ENCODE data around the gene DCN.
A peak's percentile ranks its signal among the peaks of the same experiment; 100 is the strongest.
"Not testable (repeated sequence)": the region's sequence is repeated elsewhere in the genome, so short reads cannot be mapped to it uniquely, and the experiment has no call there.

Gene DCN

DNA sequence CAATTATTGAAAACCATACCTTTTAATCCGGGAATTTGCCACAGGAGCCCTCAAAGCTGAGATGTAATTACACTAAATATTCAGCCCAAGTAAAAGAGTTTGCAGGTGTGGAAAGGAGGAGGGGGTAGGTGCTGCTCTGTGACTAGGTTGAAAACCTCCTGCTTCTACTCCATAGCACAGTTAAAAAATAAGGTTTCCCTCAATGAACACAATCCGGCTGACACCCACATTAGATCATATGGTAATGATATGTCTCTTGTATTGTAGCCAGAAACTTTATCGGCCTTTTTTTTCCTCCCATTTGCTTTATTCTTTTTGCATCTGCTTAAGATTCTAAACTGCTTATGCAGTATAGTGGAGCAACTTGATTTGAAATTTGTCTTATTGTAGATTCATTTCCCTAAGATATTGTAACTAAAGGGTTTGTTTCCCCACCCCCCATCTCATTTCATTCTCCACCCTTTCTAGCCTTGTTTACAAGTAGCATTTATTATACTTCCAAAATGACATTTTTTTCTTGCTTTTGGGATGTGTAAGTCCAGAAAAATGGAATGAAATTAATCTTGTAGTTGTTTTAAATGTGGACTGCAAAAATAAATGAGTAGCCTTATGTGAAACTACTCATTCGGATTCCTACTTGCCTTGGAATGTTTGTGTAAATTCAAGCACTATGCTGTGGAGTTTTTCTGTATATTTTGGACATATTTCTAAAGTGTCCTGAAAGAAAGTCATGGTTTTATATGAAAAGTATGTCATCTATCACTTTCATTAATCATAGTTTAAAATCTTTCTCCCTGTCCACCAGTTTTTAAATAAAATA, at the start of gene DCN:
TSS of gene DCN (minus strand) at position 182 of the 820 bp plus-strand sequence. CDS start 4,265 bp downstream, outside the sequence.
- DNase-seq: no peak

DNA sequence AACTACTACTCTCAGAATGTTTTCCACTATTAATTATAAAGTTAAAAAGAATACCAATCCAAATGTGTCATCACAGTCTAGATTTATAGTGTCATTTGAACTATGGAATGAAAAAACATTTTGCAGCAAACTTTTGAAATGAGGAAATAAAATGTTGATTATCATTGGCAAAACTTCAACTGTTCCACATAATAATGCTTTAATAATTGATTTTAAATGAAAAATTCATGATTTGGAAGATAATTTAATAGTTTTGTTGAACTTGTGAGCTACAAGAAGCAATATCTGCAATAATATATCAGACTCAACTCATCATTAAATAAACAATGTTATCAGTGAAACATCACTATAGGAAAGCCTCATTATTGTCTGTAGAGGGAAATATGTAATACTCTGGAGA, 48.2 kb upstream of the DCN start:
- DNase-seq: no peak

GRCh38 chr12:91226951-91227350, 44.3 kb upstream of the DCN start:
- no peak for DNase-seq

DNA sequence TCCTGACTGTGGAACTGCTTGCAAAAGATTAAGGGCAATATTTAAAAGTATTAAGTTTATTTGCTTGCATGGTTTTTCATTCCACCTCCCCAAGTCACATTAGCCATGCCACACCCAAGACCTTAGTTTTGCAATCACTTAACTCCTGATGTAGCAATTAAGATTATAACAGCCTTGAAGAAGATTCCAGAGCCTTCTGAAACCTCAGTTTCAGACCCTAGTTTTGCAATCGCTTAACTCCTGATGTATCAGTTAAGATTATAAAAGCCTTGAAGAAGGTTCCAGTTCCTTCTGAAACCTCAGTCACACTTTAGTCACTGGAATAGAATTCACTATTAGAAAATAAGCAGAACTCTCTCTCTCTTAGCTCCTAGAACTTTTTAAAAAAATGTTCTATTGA, 42.7 kb upstream of the DCN start:
- DNase-seq: no peak

DNA sequence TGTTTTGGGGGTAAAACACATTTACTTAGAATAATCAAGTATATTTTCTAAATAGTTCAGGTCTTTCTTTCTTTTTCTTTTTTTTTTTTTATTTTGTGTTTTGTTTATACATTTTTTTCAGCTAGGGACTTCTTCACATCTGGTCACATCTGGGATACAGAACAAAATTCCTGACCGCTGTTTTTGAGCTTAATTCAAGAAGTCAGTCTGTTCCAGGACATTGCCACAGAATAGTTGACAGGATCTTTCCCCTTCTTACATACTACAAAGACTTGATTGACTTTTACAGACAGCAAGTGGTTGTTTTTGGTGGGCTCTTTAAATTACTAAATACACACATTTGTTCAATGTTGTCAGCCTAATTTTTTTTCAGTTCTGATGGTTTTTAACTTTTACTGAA, 41.8 kb upstream of the DCN start:
- no peak for DNase-seq

GRCh38 chr12:91222746-91223145, 40.1 kb upstream of the DCN start:
- no peak for DNase-seq

DNA sequence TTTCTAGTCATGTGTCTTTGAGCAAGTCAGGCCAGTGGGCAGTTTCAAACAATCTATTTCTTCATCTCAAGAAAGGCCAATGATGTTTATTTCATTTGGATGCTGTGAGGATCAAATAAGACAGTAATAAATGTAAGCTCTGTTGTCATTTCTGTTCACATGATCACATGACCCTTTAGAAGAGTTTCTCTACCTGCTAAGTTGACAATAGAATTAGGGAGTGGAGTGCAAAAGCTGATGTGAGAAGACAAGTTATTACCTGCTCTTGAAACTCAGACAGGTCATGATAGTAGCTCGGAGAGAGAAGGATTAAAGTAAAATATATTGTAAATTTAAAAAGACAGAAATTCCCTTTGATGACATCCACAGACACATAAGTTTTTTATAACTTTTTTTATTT, 37.3 kb upstream of the DCN start:
- no peak for DNase-seq

- peak in 1 of 2 experiments; percentile 5 for DNase-seq
These were observed 36.9 kb upstream of the DCN start for GRCh38 chr12:91219511-91219910.

DNA sequence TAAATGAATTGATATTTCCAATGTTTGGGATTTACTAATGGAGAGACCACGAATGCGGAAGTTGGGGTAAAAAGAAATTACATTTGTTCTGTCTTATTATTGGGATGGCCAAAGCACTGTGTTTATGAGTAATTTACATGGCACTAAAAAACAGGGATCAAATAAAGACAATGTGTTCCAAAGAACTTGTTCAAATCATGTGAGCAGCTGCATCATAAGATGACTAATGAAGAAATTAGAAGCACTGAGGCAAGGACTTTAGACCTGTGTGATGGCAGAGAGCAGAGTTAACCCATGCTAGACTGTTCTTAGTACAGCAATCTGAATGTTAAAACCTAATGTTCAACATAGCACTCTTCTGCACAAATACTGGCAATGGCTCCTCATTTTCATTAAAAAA, 34.3 kb upstream of the DCN start:
- DNase-seq: no peak

GRCh38 chr12:91215940-91216454, 33.4 kb upstream of the DCN start:
- DNase-seq: no peak

- no peak for DNase-seq
These were observed 29.2 kb upstream of the DCN start for GRCh38 chr12:91211866-91212265.

GRCh38 chr12:91210618-91211017, 28.0 kb upstream of the DCN start:
- DNase-seq: no peak

GRCh38 chr12:91210144-91210543, 27.5 kb upstream of the DCN start:
- DNase-seq: no peak

GRCh38 chr12:91207301-91207700, 24.7 kb upstream of the DCN start:
- DNase-seq: not testable (repeated sequence)

GRCh38 chr12:91205811-91206210, 23.2 kb upstream of the DCN start:
- peak in 1 of 2 experiments; percentile 7 for DNase-seq

- DNase-seq: no peak
These were observed 21.8 kb upstream of the DCN start for GRCh38 chr12:91204421-91204820.

DNA sequence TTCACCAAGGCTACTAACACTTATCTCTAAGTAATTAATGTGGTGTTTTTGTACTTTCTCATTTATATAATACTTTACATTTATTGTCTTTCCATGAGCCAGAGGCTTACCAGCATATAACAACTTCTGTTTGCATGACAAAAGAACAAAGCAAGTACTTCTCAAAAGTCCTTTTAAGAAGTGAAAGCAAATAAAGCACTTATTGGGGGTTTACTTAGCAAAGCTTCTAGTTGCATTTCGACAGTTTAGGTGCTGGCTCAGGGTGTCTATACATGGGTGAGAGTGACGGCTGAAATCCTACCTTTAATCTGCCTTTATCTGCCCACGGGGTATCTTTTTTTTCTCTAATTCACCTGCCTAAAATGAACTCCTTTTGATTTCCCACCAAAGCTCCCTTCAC, 21.0 kb upstream of the DCN start:
- no peak for DNase-seq

GRCh38 chr12:91202390-91202789, 19.8 kb upstream of the DCN start:
- DNase-seq: no peak

GRCh38 chr12:91196436-91196835, 13.8 kb upstream of the DCN start:
- no peak for DNase-seq

- DNase-seq: no peak
These were observed 11.9 kb upstream of the DCN start for GRCh38 chr12:91194500-91194899.

- no peak for DNase-seq
These were observed 9.0 kb upstream of the DCN start for GRCh38 chr12:91191513-91192111.

GRCh38 chr12:91189516-91189915, 6.9 kb upstream of the DCN start:
- DNase-seq: no peak

DNA sequence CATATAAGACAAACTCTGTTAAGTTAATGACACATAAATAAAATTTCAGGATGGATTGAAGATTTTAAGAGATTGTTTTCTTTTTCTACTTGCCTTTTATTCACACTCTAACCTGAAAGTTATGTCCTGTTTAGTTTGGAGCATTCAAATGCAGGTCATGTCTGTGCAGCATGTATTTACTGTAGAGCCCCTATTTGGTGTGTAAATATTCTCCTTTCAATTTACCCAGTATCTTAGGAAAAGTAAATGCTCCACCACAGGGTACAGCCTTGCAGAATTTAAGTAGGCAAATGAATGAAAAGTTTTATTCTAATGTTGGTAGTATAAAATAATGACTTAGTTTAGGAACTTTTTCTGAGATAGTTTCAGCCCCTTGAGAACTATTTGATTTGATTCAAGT, 6.2 kb upstream of the DCN start:
- no peak for DNase-seq

- no peak for DNase-seq
These were observed 3.5 kb upstream of the DCN start for GRCh38 chr12:91186156-91186555.

Measured in Kasumi-1 (cell line).